HG02870 (cell line): ENCODE data around the gene GABRR1.
"Not testable (repeated sequence)": the region's sequence is repeated elsewhere in the genome, so short reads cannot be mapped to it uniquely, and the experiment has no call there.

Experiments
- ATAC-seq: cut with Tn5 transposase; IDR thresholded peaks from one replicate; pipeline ENCODE4 v1.9.1; 2021; ENCODE audit warnings: mild to moderate bottlenecking, moderate library complexity; ENCODE audit not compliant: unreplicated experiment

The GABRR1 gene

GRCh38 chr6:89217299-89217910 lies at the start of gene GABRR1:
Gene GABRR1 (minus strand): TSS chr6:89217358. CDS start chr6:89217322, 36 bp downstream.
- no peak for ATAC-seq

GRCh38 chr6:89264296-89264695 lies 47.1 kb upstream of the GABRR1 start:
- no peak for ATAC-seq

GRCh38 chr6:89260832-89261231 lies 43.7 kb upstream of the GABRR1 start:
- ATAC-seq, result no peak

GRCh38 chr6:89260310-89260709 lies 43.2 kb upstream of the GABRR1 start:
- no peak for ATAC-seq

- peak; percentile 64 for ATAC-seq
Observed at GRCh38 chr6:89258912-89259311, 41.8 kb upstream of the GABRR1 start.

GRCh38 chr6:89257781-89258180 lies 40.6 kb upstream of the GABRR1 start:
- no peak for ATAC-seq

- no peak for ATAC-seq
Observed at GRCh38 chr6:89257346-89257745, 40.2 kb upstream of the GABRR1 start.

- no peak for ATAC-seq
Observed at GRCh38 chr6:89255417-89255816, 38.3 kb upstream of the GABRR1 start.

GRCh38 chr6:89254569-89254968 lies 37.4 kb upstream of the GABRR1 start:
- ATAC-seq, result no peak

- no peak for ATAC-seq
Observed at GRCh38 chr6:89252907-89253306, 35.7 kb upstream of the GABRR1 start.

GRCh38 chr6:89251976-89252375 lies 34.8 kb upstream of the GABRR1 start:
- no peak for ATAC-seq

- no peak for ATAC-seq
Observed at GRCh38 chr6:89251170-89251569, 34.0 kb upstream of the GABRR1 start.

GRCh38 chr6:89250239-89250638 lies 33.1 kb upstream of the GABRR1 start:
- no peak for ATAC-seq

GRCh38 chr6:89244241-89244985 lies 27.3 kb upstream of the GABRR1 start:
- peak; percentile 76 for ATAC-seq

GRCh38 chr6:89243331-89243629 lies 26.1 kb upstream of the GABRR1 start:
- no peak for ATAC-seq

GRCh38 chr6:89242574-89243330 lies 25.6 kb upstream of the GABRR1 start:
- no peak for ATAC-seq

GRCh38 chr6:89239338-89239737 lies 22.2 kb upstream of the GABRR1 start:
- no peak for ATAC-seq

GRCh38 chr6:89237158-89237557 lies 20.0 kb upstream of the GABRR1 start:
- ATAC-seq, result no peak

- not testable (repeated sequence) for ATAC-seq
Observed at GRCh38 chr6:89233605-89234004, 16.4 kb upstream of the GABRR1 start.

- ATAC-seq, result no peak
Observed at GRCh38 chr6:89222712-89223039, 5.5 kb upstream of the GABRR1 start.

GRCh38 chr6:89221971-89222711 lies 5.0 kb upstream of the GABRR1 start:
- no peak for ATAC-seq
